GM19455 (cell line): ENCODE measurements around the gene CRACR2A.

Source experiments
- ATAC-seq: cut with Tn5 transposase; IDR thresholded peaks from one replicate; pipeline ENCODE4 v1.9.1; 2021; ENCODE audit not compliant: unreplicated experiment

The CRACR2A gene

DNA sequence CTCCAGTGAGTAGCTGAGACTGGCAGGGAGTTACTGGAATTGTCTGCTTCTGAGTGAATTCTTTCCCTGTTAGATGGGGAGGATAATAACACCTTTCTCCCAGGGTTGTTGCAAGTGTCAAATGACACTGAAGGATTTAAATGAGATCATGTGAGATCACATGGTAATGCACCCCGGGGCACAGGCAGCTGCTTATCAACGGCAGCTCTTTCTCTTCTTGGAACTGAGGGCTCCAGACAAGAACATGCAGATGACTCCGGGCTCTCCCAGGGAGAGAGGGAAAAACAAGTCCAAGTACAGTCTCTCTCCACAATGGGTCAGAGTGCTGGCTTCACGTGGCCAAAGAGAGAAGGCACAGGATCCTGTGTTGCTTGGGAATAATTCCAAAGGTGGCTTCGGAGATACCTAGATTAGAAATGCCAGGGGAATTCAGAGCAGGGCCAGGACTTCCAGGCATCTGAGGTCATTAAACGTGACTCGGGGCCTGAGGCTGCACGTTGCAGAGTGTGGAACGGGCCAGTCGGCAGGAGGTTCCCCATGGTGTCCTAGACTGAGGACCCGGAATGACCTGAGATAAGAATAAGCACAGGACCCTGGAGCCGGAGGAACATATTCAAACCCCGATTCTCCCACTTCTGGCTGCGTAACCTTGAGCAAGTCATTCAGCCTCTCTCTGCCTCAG lies 152.7 kb downstream of the CRACR2A start:
- no peak for ATAC-seq

DNA sequence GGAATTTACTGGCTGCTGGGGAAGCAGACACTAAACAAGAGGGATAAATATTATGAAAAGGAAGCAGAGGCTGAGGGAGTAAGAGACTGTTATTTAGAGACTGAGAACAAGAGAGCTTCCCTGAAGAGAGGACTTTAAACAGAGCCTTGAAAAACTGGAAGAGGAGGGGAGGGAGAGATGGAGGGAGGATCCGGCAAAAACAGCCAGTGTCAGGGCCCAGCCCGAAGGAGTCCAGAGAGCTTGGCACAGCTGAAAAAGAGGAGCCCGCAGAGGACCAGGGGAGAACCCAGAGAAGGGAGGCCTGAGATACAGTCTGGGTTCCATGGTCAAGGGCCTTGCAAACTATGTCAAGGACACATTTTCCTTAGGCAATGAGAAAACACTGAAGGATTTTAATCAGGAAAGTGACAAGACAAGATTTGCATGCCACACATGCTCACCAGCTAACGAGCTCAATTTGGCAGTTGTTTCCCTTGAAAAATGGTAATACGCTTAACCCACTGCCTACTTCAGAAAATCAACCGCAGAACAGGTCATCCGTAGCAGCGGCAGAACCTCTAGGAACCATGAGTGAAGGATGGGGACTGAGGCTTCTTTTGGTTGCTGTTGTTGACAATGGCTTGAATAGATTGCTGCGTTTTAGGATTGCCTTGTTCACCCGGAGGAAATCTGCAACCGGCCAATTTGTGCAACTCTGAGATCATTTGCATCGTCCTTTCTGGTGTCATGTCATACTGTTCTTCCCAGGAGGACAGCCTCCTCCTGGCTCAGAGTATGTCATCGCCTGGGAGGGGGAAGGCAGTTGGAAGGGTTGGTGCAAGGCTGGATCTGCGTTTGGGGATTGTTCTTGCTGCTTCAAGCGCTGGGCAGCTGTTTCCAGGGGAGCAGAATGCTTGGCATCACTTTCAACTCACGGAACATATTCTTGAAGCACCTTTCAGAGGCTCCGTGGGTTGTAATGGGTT lies 153.7 kb downstream of the CRACR2A start:
- no peak for ATAC-seq

- no peak for ATAC-seq
These were observed 155.2 kb downstream of the CRACR2A start for GRCh38 chr12:3597526-3598210.

DNA sequence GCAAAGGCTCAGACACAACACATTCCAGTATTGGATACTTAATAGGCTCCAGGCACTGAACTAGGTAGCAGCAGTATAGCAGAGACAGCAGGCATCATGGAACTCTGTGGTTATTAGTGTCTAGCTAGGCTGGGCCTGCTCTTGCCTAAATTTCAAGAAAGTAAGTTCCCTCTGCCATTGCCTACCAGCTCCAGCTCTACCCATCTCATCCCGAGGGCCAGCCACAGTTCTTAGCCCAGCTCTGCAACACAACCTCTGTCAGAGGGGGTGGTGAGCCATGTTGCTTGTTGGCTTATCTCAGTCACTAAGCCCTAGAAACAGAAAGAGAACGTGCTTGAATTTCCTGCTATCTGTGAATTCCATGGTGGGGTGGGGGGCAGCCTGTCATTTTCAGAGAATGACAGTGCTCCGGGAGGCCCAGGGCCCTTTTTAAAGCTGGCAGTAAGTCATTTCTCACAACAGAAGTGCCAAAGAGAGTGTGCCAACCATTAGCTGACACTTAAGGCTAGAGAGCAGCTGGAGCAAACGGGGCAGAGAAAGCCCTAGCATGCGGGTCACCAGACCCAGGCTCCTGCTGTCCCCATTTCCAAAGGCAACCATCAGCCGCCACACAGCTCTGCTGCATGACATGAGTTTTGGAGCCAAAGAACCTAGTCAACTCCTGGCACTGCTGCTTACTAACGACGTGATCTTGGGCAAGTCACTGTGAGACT lies 156.1 kb downstream of the CRACR2A start:
- ATAC-seq = no peak

- no peak for ATAC-seq
These were observed 157.2 kb downstream of the CRACR2A start for GRCh38 chr12:3595721-3596120.

GRCh38 chr12:3594966-3595365 lies 157.9 kb downstream of the CRACR2A start:
- no peak for ATAC-seq

GRCh38 chr12:3593906-3594483 lies 158.9 kb downstream of the CRACR2A start:
- ATAC-seq = no peak

DNA sequence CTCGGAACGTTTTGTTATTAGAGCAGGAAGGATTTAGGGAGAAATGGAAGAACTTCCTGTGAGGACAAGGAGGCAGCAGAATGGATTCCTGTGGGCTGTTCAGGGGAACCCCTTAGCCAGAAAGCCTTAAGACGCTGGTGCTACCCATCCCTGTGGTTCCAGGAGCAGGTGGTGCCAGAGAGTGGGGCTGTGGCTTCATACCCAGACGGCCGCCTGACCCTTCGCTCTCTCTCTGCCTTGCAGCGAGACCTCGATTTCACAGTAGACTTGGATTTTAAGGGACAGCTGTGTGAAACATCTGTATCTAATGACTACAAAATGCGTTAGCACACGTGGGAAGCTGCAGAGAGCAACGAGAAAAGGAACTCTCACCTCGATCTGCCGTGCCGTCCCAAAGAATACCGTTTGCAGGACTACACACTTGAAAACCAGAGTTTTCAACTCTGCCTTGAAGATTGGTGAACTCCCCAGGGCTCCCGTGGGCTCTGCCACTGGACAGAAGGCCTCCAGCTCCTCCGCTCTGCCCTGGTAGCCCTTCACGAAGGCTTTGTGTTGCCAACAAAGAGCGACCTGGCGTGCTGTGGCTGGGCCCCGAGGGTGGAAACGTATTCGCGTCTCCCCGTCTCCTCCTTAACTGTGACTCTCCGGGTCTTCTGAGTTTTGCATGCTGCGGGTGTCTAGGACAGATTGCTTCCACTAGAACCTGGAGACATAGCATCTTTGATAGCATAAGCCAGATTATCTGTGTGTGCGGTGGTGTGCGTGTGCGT lies 159.9 kb downstream of the CRACR2A start:
- ATAC-seq = no peak

DNA sequence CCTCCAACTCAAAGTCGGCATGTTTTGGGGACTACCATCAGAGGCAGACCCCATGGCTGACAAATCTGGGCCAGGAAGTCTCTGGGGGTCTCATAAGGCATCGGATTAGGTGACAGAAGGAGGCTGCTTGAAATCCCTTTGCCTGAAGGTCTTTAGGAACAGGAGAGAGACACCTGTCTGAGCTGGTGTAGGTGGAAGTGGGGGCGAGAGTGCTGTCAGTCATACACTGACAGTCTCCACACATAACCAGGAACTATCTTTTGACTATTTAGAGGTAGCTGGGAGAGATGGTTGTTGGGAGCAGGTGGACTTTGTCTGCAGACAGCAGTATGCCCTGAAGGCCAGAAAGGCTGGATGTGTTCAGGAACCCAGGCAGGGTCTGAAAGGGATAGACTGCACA lies 163.2 kb downstream of the CRACR2A start:
- no peak for ATAC-seq

DNA sequence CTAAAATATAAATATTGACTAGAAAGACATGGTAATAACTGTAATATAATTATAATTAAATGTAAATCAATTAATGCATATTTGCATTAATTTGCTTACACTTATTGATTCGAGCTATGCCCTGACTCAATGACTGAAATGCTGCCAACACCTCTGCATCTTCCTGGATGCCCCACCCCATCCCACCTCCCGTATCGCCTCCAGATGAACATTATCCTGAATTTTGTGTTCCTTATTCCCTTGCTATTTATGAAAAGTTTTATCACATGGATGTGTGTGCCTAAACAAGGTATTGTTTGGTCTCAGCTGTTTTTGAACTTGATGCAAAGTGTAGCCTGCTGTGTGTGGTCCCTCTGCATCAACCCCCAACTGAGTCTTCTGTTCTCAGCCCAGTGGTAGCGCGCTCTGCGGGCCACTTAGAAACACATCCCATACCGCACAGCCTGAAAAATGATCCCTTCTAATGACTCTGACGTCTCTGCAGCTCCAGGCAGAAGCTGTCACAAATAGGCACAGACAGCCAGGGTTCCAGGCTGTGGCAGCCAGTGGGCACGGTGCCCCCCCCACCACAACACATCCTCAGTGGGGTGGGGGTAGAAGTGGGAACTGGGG lies 165.4 kb downstream of the CRACR2A start:
- ATAC-seq = no peak

DNA sequence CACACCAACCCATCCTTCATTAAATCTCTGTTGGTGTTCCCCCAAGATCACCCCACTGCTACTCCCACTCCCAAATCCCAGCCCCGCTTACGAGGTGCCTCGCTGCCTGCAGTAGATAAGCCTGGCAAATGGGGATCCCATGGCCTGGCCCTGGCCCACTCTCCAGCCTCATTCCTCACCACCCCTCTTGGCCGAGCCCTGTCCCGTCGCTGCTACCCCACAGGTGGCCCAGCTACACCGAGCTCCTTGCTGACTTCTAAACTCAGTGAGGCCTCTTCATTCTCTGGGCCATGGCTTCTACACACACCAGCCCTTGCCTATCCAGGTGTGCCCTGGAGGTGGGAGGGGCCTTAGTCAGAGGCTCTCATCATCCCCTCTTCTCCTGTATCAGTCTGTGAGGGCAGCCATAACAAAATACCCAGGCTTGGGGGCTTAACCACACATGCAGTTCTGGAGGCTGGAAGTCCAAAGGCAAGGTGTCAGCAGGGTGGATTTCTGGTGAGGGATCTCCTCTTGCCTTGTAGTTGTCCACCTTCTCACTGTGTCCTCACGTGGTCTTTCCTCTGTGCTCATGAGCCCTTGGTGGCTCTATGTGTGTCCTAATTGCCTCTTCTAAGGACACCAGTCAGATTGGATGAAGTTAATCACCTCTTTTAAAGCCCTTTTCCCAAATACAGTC lies 169.1 kb downstream of the CRACR2A start:
- ATAC-seq = no peak

- ATAC-seq = no peak
These were observed 172.7 kb downstream of the CRACR2A start for GRCh38 chr12:3580094-3580749.

DNA sequence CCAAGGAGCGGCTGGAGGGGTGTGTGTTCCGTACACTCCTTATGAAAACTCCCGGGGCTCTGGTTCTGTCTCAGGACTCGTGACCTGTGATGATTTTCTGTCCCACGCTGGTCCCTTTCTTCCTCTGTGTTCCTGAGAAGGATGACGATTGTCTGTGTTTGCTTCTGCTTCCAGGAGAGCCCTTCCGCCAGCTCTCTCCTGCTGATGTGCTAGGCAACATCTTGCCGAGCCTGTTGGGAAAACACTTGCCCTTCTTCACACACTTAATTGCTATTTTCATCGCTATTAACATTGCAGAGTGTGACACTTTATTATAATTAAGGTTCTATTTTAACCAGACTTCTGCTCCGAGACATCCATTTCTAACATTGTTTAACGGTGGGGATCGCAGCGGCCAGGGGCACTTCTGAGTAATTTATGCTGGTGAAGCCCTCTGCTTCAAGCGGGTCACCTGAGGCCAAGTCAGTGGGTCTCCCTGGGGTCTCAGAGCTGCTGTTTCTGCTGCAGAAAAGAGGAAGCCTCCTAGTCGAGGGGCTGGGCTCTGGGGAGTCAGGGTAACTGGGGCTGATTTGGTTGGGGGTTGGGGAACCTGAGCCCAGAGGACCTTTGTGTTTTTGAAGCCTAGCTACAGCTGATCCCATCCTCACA lies 173.3 kb downstream of the CRACR2A start:
- no peak for ATAC-seq

- no peak for ATAC-seq
These were observed 174.4 kb downstream of the CRACR2A start for GRCh38 chr12:3578557-3578956.

DNA sequence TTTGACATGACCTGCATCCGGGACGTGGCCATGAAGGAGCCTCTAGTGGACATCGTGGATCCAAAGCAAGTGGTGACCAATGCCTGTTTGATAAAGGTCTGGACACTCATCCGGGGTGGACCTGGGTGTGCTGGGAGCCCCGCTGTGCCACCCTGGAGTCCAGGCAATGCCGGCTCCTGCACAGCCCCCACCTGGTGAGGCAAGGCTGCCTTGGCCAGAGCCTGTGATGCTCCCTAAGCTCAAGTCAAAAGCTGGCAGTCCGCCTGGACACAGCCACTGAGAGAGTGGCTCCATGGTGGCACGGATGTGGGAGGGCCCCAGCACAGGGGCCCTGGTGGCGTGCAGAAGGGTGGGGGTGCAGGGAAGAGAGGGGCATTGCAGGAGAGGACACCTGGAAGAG lies 176.0 kb downstream of the CRACR2A start:
- ATAC-seq = no peak

DNA sequence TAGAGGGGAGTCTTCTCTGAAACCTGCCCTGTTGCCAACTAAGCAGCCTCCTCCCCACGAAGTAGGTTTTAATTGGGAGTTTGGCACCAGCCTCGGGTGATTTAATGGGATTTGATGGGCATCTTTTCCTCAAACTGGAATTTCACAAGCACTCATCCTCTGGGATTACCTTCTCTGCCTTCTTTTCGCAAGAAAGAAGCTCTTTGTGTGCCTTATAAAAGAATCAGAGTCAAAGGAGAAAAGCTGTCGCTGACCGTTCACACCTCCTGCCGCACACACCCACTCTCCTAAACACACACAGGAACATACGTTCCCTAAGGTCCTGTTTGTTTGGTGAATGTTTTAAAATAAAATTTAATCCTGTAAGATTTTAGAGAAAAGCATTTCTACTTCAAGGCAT lies 177.9 kb downstream of the CRACR2A start:
- ATAC-seq = no peak

- ATAC-seq = no peak
These were observed 180.3 kb downstream of the CRACR2A start for GRCh38 chr12:3572560-3572959.

GRCh38 chr12:3571724-3572123 lies 181.2 kb downstream of the CRACR2A start:
- ATAC-seq = no peak
